Lower leg skin (tissue), 4 donors: Measurements from ENCODE around the gene STX4. TPM values are rescaled to one million over a fixed set of nuclear protein-coding genes. Genes with fewer than 3 reads are reported as not detected.

Source experiments
- DNase-seq, 2 donors: peaks; one replicate each; pipeline ENCODE4 v3.0.0-alpha.2; 2019; ENCODE audit warnings: low spot score in 2 of 2
- H3K4me3 ChIP-seq: fragments of 200-600 bp; sonication (generic); 2 replicates; pipeline ENCODE4 v1.5.1; 2017; ENCODE audit warnings: mild to moderate bottlenecking, low read depth; ENCODE audit not compliant: poor library complexity, severe bottlenecking
- CTCF ChIP-seq, 3 donors: fragments of 450-650 bp; IDR thresholded peaks; one replicate each; pipeline ENCODE4 v1.5.1; 2016; ENCODE audit warnings: antibody characterized with exemption in 3 of 3, mild to moderate bottlenecking in 3 of 3, moderate library complexity in 2 of 3
- POLR2A ChIP-seq, 2 donors: fragments of 450-650 bp; IDR thresholded peaks; one replicate each; pipeline ENCODE4 v1.6.1; 2016 to 2017; ENCODE audit warnings: antibody characterized with exemption in 2 of 2, mild to moderate bottlenecking in 1 of 2, moderate library complexity in 1 of 2
- WGBS, 2 donors: methylation state at CpG; one replicate each; pipeline ENCODE4 v1.1.5; 2018; 5-methylcytosine and 5-hydroxymethylcytosine counted together
- intact Hi-C: fragments of 100-400 bp; cut with DNase I; formaldehyde crosslinking; loops from one replicate; pipeline ENCODE4 v1.15.0; 2023; ENCODE audit warnings: low total_unique reads
- total RNA-seq, 4 donors: library from RNA; depleted of rRNA; stranded (reverse); fragments of >200 nt; gene quantifications; one replicate each; pipeline ENCODE4 v1.1.0, GENCODE V29; 2016

STX4 gene
- total RNA-seq, 4 donors from 2014 or later, result 38.7 to 53.1 (median 46.4) TPM

GRCh38 chr16:30997725-30998711 lies 35.3 kb upstream of the STX4 start:
- intact Hi-C loops, result no loop called here
- TF ChIP-seq CTCF (IDR thresholded peaks at IDR 0.05) (no peak), POLR2A (IDR thresholded peaks at IDR 0.05) (no peak)
- peak overlapping the region; percentile 34 for H3K4me3 ChIP-seq
- no peak for DNase-seq
- WGBS, 2 donors, result 37 to 53% methylated on average over 21 of the region's 21 CpGs

- 51% methylated on average over 6 of the region's 6 CpGs for WGBS, 2 donors
- intact Hi-C loops, result no loop called here
- TF ChIP-seq POLR2A (IDR thresholded peaks at IDR 0.05), result no peak
- no peak for TF ChIP-seq CTCF (IDR thresholded peaks at IDR 0.05)
- DNase-seq, result peak in 1 of 2 donors; percentile 83
- no peak overlapping the region for H3K4me3 ChIP-seq
These were observed 34.3 kb upstream of the STX4 start for GRCh38 chr16:30998852-30999761.

- H3K4me3 ChIP-seq, result no peak overlapping the region
- 52 to 73% methylated on average over 19 of the region's 19 CpGs for WGBS, 2 donors
- no peak for TF ChIP-seq POLR2A (IDR thresholded peaks at IDR 0.05)
- no peak for TF ChIP-seq CTCF (IDR thresholded peaks at IDR 0.05)
- peak in 1 of 2 donors; percentile 78 for DNase-seq
- intact Hi-C loops, result no loop called here
These were observed 32.5 kb upstream of the STX4 start for GRCh38 chr16:31000671-31001382.

DNA sequence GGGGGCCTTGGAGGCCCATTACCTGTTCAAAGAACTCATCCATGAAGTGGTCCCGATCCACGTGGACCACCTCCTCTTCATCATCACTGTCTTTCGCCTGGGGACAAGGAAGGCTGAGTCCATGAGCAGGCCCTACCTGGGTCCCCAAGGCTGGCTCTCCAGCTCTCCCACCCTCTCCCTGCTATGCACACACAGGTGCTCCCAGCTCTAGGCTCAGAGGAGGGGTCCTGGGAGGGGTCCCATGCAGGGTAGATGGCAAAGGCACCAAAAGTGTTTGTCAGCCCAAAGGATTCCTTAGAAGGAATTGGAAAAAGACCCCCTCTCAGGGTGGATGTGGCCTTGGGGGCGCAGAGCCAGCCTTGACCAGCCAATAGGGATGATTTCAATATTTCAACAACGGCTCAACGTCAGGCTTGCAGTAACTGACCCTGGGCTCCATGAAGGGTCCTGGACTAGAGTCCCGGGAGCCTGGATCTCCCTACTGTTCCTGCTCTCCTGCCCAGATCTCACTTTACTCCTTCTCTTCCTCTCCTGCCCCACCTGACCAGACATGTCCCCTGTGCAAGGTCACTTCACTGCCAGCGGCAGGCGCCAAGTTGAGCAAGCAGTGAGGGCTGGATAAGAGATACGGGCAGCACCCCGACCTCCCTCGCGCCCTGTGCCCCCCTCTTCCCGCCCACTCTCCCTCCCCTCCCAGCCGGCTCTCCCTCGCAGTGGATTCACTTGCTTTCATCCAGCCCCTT lies 31.7 kb upstream of the STX4 start:
- intact Hi-C loops, result no loop called here
- DNase-seq, result no peak
- H3K4me3 ChIP-seq, result no peak overlapping the region
- WGBS, 2 donors, result 49 to 50% methylated on average over 16 of the region's 16 CpGs
- TF ChIP-seq POLR2A (IDR thresholded peaks at IDR 0.05) (no peak), CTCF (IDR thresholded peaks at IDR 0.05) (no peak)

- intact Hi-C loops, result no loop called here
- WGBS, 2 donors, result 35 to 54% methylated on average over 9 of the region's 10 CpGs
- no peak overlapping the region for H3K4me3 ChIP-seq
- DNase-seq, result peak in 1 of 2 donors; percentile 84
- TF ChIP-seq POLR2A (IDR thresholded peaks at IDR 0.05) (no peak), CTCF (IDR thresholded peaks at IDR 0.05) (no peak)
These were observed 31.1 kb upstream of the STX4 start for GRCh38 chr16:31002250-31002700.
